SHP77 treated with DMSO at 0.1 percent for 48 hours (cell line): ENCODE results near the gene C1QL1.
"Not testable (repeated sequence)": the region's sequence is repeated elsewhere in the genome, so short reads cannot be mapped to it uniquely, and the experiment has no call there.

Source experiments
- DNase-seq: peaks from one replicate; lab custom pipeline; 2025; lab: John Stamatoyannopoulos, UW

The C1QL1 gene

DNA sequence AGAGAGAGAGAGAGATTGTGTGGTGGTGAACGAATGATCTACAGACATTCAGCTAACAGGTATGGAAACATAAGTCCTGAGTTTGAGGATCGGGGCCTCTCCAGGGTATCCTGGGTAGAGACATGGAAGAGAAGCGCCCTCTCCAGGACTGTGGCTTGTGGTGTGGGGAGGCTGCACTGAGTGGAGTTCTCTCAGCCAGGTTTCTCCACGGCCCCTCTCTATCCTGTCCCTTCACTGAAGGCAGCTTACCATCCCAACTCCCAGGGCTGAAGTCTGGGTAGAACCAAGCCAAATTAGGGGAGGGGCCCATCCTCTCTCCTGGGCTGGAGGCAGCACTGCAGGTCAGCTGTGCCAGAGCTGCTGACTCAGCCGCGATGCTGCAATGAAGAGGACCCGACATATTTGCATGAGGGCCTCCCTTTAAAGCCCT lies 6.2 kb downstream of the C1QL1 start:
- DNase-seq = no peak

DNA sequence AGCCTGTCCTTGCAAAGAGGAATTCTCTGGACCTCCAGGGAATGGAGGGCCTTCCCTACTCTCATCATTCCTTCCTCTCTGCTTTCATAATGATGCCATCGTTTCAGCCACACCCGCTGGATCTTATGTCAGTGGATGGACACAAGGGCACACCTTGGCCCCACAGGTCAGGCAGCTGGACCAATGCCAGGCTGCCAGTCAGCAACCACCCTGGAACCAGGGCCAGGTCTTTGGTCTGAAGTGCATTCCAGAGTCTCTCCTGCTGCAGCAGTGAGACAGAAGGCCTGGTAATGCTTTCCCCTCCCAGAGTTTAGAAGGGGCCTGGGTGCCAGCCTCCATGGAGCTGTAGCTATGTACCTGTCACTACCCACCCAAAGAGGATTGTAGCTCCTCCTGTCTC lies 7.4 kb downstream of the C1QL1 start:
- DNase-seq = no peak

DNA sequence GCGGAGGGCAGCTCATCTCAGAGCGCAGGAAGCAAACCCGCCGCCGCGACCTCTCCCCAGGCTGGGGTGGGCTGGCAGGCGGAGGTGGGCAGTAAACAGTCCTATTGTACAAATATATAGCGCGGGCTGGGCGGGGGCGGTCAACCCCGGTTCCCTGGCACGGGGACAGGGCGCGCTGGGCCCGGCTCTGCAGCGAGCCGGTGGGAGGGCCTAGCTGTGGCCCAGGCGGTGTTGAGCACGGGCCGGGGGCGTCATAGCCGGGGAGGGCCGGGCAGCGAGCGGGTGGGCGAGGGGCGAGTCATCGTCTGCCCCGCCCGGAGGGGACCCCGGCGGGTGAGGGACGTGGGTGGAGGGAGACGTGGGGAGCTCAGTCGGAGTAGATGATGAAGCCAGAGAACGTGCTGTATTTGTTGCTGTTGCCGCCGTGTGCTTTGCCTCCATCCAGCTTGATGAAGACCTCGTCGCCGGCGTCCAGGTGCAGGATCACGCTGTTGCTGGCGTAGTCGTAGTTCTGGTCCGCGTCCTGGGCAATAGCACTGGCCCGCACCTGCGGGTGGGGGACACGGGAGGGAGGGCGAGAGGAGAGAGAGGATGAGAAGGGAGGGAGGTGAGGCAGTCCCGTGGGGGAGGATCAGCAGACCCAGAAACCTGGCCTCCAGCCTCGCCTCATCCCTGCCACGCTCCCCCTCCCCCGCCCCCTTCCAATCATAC lies 8.1 kb downstream of the C1QL1 start:
- no peak for DNase-seq

DNA sequence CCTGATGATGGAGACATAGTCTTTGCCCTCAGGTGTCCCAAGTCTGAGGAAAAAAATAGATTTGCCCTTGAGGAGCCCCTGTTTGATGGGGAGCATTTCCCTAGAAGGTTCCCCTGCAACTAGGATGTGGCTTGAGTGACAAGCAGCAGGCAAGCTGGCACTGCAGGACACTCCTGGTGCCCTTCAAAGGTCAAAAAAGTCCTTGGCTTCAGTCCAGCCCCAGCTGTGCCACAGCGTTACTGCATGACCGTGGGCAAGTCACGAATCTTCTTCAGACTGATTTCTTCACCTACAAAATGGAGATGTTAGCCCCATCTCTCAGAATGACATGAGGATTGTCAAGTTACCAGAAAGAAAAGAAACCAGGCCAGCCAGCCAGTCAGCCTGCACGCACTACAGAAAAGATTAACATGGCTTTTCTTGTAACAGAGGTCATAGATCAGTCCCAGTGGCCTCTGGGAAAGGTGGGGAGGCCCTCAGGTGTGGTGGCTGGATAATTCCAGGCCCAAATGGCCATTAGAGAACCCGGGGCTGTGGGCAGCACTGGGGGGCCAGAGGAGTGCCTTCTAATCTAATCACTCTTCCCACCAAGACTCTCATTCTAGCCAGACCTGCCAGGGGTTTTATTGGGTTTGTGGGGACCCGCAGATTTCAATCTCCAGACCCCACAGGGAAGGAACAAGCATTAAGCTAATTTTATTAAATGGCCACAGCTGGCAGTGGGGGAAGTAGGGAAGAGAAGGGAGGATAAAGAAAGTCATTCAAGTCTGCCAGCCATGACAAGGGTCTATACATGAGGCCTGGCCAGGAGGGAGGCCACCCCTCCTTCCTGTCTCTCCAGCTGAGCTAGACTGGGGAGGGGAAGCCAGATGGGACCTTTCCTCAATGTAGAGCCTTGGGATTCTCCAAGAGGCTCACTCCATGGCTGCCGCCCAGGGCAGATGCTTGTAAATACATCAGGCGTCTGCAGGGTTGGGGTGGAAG lies 10.8 kb downstream of the C1QL1 start:
- DNase-seq = no peak

DNA sequence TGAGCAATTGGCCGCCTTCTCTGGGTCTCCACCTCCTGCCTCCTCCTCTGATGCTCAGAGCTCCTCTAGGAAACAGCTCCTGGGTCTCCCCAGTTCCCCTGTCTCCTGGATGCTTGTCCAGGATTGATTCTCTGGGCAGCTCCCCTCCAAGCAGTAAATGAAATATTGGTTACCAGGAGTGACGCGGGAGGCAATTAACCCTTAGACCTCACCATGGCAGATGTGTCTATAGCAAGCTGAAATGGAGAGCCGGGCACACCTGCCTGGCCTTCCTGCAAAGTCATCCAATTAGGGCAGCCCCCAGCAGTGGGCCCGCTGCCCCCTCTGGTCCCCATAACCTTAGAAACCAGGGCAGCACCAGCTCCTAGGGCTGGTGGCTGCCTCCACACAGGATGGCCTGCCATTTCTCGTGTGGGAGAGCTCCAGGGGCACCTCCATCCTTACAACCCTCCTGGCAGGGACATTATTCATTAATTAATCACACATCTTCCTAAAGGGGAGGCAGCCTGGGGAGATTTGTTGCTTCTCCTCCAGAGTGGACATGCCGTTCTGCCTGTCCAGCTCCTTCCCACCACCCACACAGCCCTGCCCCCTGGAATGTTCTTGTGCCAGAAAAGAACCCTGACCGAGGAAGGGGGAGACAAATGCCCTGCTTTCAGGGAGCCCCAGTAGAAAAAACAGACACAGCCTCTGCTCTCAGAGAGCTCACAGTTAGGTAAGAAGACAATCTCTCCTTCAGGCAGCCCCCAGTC lies 12.3 kb downstream of the C1QL1 start:
- DNase-seq = peak; percentile 13

DNA sequence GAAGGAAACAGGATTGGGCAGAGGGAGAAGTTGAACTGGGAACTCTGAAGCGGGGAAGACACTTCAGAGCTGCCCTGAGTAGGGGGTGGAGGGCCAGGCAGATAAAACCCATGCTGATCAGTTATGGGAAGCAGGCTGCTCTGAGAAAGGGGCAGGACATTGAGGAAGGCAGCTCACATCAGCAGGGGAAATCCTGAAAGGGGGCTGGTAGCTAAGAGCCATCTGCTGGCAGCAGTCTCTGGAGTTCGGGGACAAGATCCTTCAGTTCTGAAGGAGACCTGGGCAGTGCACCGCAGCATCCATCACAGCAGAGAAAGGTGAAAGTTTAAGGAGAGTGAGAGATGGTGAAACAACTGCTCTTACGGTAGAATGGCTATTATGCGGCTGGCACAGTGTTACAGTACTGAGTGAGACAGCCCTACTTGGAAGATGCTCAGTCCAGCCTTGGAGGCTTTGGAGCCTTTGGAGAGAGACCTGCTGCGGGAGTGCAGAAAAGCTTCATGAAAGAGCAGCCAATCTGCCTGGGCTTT lies 15.1 kb downstream of the C1QL1 start:
- no peak for DNase-seq

DNA sequence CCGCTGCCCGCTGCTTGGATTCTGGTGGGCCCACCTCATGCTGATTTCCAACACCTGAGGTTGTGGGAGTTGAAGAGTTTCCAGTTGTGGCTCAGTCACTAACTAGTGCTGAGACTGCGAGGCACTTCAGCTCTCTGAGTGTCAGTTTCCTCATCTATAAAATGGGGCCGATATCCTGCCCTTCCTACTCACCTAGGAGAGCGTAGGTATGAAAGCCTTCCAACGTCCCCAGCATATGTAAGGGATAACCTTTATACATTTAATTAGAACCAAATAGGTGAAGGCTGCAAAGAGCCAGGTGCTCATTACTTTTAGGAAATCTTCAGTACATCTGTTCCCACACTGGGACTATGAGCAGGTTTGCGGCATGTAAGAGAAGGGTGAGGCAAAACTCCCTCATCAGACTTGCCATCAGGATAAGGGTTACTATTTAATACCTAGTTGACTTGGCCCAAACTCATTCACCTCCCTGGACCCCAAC lies 19.7 kb downstream of the C1QL1 start:
- no peak for DNase-seq

DNA sequence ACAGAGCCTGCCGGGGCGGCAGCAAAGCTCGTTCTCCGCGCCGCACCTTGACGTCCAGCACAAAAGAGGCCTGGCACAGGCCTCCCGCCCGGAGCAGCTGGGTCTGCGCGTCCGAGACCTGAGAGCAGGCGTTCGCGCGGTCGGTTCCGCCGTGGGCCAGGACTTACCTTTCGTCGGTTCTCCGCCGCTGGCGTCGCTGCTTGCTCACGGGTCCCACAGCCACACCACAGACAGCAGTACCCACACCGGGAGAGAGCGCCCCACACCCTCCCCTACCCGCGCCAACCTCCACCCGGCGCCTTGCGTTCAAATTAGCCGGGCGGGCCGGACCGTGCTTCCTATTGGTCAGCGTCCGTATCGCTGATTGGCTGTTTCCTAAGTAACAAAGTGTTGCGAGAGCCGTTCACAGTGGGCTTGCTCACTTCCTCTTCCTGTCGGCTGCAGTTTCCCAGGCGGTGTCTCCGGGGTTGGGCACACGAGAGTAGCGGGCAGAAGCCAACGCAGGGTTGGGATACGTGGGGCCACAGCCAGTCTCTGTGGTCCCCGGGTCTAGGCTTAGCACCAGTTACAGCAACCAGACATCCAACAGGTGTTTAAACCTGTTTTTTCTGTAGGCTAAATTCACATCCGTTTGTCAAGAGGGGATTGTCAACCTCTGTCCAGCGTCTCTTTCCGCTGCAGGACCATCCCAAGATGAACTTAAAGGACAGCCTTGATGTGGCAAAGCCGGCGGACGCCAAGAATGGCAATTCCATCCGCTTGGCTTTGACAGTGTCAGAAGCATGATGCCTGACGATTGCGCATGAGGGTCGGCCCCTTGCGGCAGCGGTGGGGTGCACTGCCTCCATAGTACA lies 20.4 kb downstream of the C1QL1 start, which contains the start of gene KIF18B:
Gene KIF18B, minus strand, starts transcription at position 313 of the 854 bp plus-strand sequence. CDS start 11,429 bp downstream, outside the sequence.
- DNase-seq = peak; percentile 96

DNA sequence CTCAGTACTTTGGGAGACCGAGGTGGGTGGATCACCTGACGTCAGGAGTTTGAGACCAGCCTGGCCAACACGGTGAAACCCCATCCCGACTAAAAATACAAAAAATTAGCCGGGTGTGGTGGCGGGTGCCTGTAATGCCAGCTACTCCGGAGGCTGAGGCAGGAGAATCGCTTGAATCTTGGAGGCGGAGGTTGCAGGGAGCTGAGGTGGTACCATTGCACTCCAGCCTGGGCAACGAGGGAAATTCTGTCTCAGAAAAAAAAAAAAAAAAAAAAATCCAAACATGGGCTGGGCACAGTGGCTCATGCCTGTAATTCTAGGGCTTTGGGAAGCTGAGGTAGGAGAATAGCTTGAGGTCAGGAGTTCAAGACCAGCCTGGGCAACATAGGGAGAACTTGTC lies 22.5 kb downstream of the C1QL1 start:
- DNase-seq = not testable (repeated sequence)

DNA sequence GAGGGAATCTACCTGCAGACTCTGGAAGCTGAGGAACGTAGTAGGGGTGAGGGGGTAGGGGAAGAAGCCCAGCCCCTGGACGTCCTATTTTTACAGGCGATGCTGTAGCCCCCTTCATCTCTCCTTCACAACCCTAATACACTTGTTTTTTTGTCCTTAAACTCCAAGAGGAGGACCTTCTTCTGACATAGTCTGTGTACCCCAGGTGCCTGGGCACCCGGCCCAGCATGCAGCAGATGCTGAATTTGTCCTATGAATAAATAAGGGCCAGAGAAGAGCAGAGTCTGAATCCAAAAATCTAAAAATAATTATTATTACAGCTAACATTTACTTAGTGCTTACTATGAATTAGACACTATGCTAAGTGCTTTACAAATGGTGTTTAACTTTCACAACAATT lies 25.6 kb downstream of the C1QL1 start:
- DNase-seq = no peak

DNA sequence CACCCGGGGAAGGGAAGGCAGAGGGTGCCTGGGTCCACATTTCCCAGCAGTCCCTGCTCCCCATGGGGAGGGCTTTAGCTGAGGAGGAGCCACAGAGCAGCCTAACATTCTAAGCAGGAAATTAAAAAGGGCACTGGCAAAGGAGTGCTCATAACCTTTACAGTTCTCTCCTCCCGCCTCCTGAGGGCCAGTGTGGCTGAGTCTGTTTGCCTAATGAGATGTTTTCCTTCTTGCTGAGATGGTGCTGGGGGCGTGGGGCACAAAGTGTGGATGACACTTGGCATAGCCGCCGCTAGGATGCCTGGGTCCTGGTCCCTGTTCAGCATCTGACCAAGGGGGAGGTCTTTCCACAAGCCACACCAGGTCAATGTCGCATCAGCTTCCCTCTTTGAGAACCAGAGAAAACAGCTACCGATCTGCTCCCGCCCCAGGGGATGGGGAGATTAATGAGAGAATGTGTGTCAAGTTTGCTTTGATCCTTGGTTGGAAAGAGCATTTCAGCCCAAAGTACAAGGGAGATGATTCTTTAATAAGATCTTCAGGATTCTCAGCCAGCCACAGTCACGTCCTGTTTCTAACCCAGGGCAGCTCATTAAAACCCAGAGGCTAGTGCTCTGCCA lies 26.3 kb downstream of the C1QL1 start:
- no peak for DNase-seq

DNA sequence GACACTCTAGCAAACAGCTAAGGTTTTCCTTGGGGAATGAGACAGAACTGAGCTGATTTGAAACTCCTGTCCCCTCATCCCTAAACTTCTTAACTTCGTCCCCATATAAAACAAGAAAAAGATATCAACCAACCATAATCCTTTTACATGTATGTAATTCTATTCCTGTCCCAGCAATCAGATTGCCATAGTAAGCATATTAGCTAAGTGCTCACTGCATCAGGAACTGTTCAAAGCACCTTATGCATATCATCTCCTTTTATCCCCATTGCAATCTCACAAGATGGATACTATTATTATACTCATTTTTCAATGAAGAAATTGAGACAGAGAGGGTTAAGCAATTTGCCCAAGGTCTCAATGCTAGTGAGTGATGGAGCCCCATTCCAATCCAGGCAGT lies 27.3 kb downstream of the C1QL1 start:
- DNase-seq = no peak

DNA sequence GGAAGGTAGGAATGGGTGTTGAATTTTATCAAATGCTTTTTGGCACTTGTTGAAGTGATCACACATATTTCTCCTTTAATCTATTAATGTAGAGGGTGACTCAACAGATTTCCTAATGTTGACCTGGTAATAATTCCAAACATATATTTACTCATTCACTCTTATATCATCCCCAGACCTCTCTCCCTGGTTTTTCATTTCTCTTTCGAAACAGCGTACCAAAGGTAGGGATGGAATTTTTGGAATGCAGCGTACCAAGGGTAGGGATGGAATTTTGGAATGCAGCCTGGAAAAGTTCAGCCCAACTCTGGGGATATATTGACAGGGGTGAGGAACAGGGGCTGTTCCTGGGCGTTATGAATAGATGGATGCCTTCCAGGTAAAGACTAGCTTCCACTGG lies 27.8 kb downstream of the C1QL1 start:
- DNase-seq = no peak

DNA sequence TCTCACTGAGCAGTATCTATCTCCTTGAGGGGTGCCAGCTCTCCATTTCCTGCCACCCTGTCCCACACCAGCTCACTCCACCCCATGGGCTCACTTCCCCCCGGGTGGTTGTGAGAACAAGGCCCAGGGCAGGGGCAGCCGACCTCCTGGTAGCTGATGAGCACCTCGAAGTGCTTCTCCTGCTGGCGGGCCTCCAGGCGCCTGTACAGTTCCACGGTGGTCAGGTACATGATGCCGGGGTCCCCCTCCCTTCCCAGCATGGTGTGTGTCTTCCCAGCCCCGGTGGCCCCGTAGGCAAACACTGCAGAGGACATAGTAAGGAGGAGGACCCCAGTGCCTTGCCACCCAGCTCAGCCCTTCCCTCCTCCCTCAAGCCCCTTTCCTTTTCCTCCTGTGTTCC lies 33.0 kb downstream of the C1QL1 start:
- DNase-seq = no peak

DNA sequence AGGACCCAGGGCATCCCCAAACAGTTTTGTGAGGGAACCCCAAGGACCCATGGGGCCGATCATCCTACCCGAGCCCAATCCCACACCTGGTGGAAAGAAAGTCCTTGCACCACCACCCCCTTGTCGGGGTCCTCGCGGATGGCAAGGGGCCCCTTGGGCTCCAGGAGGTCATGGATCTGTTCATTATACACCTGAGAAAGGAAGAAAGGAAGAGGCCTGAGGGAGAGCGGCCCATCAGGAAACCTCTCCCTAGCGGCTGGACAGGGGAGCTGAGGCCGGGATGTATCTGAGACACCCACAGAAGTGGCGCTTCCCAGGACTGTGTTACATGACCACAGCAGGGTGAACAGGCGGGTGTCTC lies 33.4 kb downstream of the C1QL1 start:
- DNase-seq = no peak

DNA sequence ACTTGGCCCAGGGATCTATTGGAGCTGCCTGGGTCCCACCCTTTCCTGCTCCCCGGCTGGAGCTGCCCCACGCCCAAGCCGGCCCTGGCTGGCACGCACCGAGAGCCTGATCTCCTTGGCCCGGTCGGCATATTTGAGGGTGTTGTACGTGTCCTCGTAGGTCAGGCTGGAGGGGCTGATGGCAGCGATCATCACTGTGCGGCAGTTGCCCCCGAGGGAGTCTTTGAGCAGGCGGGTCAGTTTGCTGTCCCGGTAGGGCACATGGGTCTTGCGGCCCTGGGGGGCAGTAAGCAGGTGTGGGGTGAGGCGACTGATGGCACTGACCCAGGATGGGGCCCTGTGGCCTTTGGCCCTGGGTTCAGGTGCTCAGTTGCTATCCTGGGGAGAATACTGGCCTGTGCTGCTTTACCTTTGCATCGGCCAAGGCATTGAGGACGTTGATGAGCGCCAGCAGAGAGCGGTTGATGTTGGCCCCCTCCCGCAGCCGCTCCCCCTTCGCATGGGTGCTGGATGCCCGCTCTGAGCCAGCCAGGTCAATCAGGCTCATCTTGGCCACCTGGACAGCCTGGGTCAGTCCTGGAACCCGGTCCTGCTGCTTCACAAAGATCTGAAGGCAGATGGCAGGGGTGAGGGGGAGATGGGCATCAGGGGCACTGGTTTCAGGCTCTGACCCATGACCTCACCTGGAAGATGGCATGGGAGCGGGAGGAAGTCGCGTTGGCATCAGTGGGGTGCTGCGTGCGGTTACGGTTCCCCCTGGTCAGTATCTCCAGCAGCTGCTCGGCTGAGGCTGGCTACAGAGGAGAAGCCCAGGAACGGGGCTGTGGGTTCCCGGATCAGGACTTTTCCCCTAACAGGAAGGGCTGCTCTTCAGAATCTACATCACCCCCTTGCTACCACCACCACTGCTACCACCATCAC lies 34.0 kb downstream of the C1QL1 start:
- no peak for DNase-seq

DNA sequence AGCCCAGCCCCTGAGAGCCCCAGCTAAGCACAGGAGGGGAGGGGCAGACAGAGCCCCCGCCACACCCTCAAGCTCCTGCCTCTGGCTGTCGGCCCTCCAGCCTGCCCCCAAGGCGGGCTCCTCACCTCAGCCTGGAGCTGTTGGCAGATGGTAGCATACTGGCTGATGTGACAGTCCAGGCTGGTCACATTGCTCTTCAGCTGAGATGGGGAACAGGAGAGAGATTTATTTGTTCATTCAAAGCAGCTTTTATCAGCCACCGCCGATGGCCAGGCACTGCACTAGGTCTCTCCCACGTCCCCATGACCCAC lies 35.4 kb downstream of the C1QL1 start:
- DNase-seq = no peak

DNA sequence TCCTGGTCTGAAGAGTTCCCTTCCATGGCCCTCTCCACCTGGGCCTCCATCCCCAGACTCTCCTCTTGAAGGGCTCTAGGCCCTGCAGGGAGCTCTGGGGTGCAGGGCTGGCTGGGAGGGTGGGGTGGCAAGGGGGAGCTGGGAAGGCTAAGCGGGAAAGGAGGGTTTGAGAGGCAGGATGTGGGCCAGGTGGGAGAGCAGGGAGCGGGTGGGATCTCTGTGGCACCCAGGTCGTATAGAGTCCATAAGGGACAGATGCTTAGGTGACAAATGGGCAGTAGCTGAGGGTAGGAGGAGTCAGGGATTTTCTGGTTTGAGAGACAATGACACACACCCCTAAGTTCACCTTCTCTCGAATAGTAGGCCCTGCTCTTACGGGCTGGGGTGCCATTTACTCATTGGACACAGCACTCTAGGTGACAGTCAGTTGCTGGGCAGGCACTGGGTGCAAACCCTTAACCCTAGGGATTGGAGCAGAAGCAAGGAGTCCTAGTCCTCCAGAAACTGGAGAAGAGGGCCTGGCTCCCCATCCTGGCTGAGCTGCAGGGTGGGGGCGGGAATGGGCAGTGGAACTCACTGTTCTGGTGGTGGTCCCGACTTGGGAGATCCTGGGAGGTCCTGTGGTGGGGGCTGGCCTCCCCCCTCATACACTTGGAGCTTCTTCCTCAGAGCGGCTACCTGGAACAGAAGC lies 35.9 kb downstream of the C1QL1 start:
- DNase-seq = no peak

DNA sequence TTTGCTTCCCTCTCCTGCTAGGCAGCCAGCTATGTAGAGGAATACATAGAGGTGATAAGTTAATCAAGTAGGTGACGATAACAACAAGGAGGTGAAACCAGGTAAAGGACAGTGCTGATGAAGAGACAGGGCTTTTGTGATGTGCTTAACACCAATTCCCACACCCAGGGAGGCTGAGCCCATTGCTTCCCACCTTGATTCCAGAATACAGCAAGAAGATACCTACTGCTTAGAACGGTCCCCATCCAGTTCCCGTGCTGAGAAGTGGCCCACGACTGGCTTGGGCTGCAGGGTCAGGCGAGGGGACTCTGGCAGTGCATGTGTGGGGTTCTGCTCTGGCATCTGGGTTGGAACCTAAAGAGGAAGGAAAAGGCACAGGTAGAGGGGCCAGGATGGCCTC lies 36.7 kb downstream of the C1QL1 start:
- no peak for DNase-seq
